Type B pancreatic cell (in vitro differentiated cells): ENCODE measurements around the gene UBB. TPM values are rescaled to one million over a fixed set of nuclear protein-coding genes. Genes with fewer than 3 reads are reported as not detected.
A peak's percentile ranks its signal among the peaks of the same experiment; 100 is the strongest.

ENCODE experiments used
- DNase-seq: peaks from one replicate; pipeline ENCODE4 v3.0.0; 2021; ENCODE audit warnings: mixed read lengths; ENCODE audit not compliant: unreplicated experiment; ENCODE audit errors: extremely low spot score
- H3K27ac Mint-ChIP-seq: 2 replicates; pipeline ENCODE4 v1.8.0; 2021; ENCODE audit warnings: mild to moderate bottlenecking, mixed read lengths
- H3K27me3 Mint-ChIP-seq: 2 replicates; pipeline ENCODE4 v1.8.0; 2021; ENCODE audit warnings: mixed read lengths
- H3K36me3 Mint-ChIP-seq: 2 replicates; pipeline ENCODE4 v1.8.0; 2021; ENCODE audit warnings: mixed read lengths
- H3K4me1 Mint-ChIP-seq: one replicate; pipeline ENCODE4 v1.8.0; 2021; ENCODE audit warnings: mixed read lengths; ENCODE audit not compliant: unreplicated experiment
- H3K4me3 Mint-ChIP-seq: 2 replicates; pipeline ENCODE4 v1.8.0; 2021; ENCODE audit warnings: mild to moderate bottlenecking, mixed read lengths
- H3K9me3 Mint-ChIP-seq: 2 replicates; pipeline ENCODE4 v1.8.0; 2021; ENCODE audit warnings: mixed read lengths
- total RNA-seq: library from RNA; stranded (reverse); gene quantifications from 2 replicates; pipeline ENCODE4 v1.2.1, GENCODE V29; 2021; ENCODE audit warnings: low replicate concordance
- TF ChIP-seq, protein P1 (sequence below): fragments of 200-600 bp; sonication (generic); conservative IDR thresholded peaks from 2 replicates; pipeline ENCODE4 v1.5.0; 2021; ENCODE audit warnings: antibody characterized with exemption, mild to moderate bottlenecking

UBB gene
- total RNA-seq, 1 donor from 2014 or later, result 1,802 TPM

DNA sequence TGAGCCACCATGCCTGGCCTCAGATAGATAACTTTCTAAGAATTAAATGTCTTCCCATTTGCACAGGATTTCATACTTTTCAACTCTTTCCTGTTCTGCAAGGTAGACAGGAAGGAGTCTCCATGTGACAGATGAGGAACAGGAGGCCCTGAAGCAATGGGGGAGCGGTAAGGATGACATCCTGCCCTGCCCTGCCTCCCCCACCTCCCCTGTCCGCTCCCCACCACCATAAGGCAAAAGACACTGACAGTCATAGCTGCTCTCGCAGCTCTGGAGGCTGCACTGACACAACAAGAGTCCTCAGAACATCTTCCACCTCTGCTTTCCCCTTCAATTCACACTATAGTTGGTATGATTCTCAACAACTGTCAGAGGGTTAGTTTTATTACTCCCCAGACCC lies 37.3 kb upstream of the UBB start:
- H3K9me3 Mint-ChIP-seq, result no peaks in the 10 kb centered on the region
- TF ChIP-seq, protein P1, sequence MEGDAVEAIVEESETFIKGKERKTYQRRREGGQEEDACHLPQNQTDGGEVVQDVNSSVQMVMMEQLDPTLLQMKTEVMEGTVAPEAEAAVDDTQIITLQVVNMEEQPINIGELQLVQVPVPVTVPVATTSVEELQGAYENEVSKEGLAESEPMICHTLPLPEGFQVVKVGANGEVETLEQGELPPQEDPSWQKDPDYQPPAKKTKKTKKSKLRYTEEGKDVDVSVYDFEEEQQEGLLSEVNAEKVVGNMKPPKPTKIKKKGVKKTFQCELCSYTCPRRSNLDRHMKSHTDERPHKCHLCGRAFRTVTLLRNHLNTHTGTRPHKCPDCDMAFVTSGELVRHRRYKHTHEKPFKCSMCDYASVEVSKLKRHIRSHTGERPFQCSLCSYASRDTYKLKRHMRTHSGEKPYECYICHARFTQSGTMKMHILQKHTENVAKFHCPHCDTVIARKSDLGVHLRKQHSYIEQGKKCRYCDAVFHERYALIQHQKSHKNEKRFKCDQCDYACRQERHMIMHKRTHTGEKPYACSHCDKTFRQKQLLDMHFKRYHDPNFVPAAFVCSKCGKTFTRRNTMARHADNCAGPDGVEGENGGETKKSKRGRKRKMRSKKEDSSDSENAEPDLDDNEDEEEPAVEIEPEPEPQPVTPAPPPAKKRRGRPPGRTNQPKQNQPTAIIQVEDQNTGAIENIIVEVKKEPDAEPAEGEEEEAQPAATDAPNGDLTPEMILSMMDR, result no peak
- no peaks in the 10 kb centered on the region for H3K4me1 Mint-ChIP-seq
- no peak for DNase-seq
- no peak overlapping the region for H3K27ac Mint-ChIP-seq
- peaks cover 18% of the 10 kb centered on the region for H3K36me3 Mint-ChIP-seq
- H3K4me3 Mint-ChIP-seq, result no peak overlapping the region
- H3K27me3 Mint-ChIP-seq, result no peaks in the 10 kb centered on the region

DNA sequence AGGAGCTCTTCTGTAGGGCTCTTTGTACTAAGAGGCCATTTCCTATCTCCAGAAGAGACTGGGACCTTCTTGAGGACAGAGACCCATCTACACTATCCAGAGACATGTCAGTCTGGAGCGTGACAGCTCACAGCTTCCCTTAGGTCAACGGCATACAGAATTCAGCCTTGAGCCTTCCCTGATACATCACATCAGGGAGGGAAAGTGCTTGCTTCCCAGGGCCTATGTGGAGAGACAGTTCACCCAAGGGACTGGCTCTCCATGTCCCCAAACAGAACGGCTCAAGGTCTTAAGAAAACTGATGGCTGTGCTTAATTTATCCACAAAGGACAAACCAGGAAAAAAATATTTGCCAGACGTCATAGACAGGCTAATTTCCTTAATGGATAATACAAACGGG lies 35.3 kb upstream of the UBB start:
- H3K4me3 Mint-ChIP-seq, result no peak overlapping the region
- no peak overlapping the region for H3K27ac Mint-ChIP-seq
- H3K36me3 Mint-ChIP-seq, result peaks cover 27% of the 10 kb centered on the region
- H3K9me3 Mint-ChIP-seq, result no peaks in the 10 kb centered on the region
- H3K4me1 Mint-ChIP-seq, result no peaks in the 10 kb centered on the region
- no peak for DNase-seq
- no peaks in the 10 kb centered on the region for H3K27me3 Mint-ChIP-seq
- TF ChIP-seq, protein P1, result no peak

DNA sequence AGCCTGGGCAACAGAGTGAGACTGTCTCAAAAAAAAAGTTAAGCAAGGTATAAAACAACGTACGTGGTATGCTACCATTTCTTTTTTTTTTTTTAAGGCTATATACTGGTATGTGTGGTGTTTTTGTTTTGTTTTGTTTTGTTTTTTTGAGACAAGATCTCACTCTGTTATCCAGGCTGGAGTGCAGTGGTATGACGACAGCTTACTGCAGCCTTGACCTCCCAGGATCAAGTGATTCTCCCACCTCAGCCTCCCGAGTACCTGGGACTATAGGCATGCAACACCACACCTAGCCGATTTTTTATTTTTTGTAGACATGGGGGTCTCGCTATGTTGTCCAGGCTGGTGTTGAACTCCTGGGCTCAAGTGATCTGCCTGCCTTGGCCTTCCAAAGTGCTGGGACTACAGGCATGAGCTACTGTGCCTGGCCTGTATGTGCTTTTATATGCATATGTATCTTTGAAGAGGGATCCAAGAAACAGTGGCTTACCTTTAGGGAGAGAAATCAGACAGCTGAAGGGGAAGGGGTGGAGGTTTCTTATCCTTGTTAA lies 34.1 kb upstream of the UBB start:
- Mint-ChIP-seq H3K36me3 (peaks cover 27% of the 10 kb centered on the region), H3K4me3 (no peak overlapping the region), H3K27ac (no peak overlapping the region), H3K9me3 (no peaks in the 10 kb centered on the region), H3K27me3 (no peaks in the 10 kb centered on the region), H3K4me1 (peaks cover 2% of the 10 kb centered on the region)
- TF ChIP-seq, protein P1, result no peak
- no peak for DNase-seq

DNA sequence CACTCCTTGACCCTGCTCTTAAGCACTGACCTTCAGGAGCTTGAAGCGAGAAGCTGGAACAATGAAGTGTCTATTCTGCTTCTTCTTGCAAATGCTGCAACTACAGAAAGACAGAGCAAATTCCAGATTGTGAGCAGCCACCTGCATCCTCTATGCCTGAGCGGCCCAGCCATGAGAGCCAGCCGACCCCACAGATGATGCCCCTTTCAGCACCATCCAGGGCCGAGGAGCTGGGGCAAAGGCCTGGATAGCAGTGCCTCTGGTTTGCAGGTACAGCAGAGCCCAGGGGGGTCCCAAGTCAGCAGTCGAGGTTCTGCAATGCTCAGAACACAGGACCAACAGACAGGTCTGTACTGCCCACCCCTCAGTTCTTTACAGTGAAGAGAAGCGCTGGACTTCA lies 32.3 kb upstream of the UBB start:
- Mint-ChIP-seq H3K4me3 (no peak overlapping the region), H3K4me1 (peaks cover 7% of the 10 kb centered on the region), H3K27me3 (peaks cover 4% of the 10 kb centered on the region), H3K27ac (no peak overlapping the region), H3K9me3 (no peaks in the 10 kb centered on the region), H3K36me3 (peaks cover 19% of the 10 kb centered on the region)
- no peak for DNase-seq
- TF ChIP-seq, protein P1, result no peak

DNA sequence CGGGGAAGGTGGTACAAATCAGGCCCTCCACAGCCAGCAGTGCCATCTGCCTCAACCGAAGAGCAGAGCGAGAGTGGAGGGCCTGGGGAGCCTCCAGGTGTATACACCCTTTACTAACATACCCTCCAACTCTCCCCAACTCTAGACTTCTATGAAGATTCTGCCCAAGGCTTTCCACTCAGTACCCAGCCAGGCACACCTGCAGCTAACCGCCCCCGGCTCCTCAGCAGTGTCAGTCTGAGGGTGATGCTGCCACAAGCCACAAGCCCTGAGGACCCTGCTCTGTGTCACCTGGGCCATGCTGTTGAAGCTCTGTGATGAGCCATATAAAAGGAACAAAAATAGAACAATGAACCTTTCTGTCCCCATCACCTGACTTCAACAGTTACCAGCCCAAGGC lies 31.5 kb upstream of the UBB start:
- Mint-ChIP-seq H3K4me3 (no peak overlapping the region), H3K4me1 (peaks cover 11% of the 10 kb centered on the region), H3K27ac (no peak overlapping the region), H3K36me3 (peaks cover 19% of the 10 kb centered on the region), H3K9me3 (no peaks in the 10 kb centered on the region), H3K27me3 (peaks cover 4% of the 10 kb centered on the region)
- no peak for DNase-seq
- TF ChIP-seq, protein P1, result no peak

DNA sequence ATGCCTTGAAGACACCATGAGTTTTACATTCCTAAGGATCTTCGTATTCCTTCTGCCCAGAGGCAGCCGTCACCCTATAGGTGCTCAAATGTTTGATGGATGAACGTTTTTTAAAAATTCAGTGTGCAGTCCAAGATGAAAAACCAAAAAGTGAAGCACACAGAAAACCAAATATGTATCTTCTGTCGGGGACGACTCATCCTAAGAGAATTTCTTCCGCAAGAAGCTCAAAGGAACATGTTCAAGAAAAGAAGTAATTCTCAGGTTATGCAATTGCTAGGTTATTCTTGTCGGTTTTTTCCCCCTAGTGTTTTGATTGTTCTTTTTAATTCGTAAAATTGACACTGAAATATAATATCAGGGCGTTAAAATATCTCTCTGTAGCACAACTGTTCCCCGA lies 29.1 kb upstream of the UBB start:
- Mint-ChIP-seq H3K27ac (peak overlapping the region; percentile 94), H3K4me1 (peaks cover 11% of the 10 kb centered on the region), H3K4me3 (peak overlapping the region; percentile 96), H3K36me3 (peaks cover 14% of the 10 kb centered on the region), H3K9me3 (no peaks in the 10 kb centered on the region), H3K27me3 (peaks cover 4% of the 10 kb centered on the region)
- TF ChIP-seq, protein P1, result peak; percentile 15
- DNase-seq, result no peak
